Natural killer cell (primary cell): ENCODE results near the gene SCGB2B2. TPM values are rescaled to one million over a fixed set of nuclear protein-coding genes. Genes with fewer than 3 reads are reported as not detected.

Experiments used
- ATAC-seq, 3 donors: fragments of 150-1000 bp in 2 of 3; fragments of 200-7000 bp in 1 of 3; cut with Tn5 transposase; 1 replicate in 1 of 3; 2 replicates in 2 of 3; pipeline ENCODE4 v1.10.0; 2021; ENCODE audit warnings: mild to moderate bottlenecking in 2 of 3, moderate library complexity in 2 of 3
- DNase-seq, 2 donors: peaks; one replicate each; pipeline versions ENCODE4 v3.0.0 to v3.0.0-alpha.2; 2013 to 2021; ENCODE audit warnings: mixed read lengths in 1 of 2
- H3K27ac ChIP-seq: one replicate; pipeline ENCODE4 v1.5.1; 2013; ENCODE audit warnings: mild to moderate bottlenecking, low read length
- H3K27me3 ChIP-seq: one replicate; pipeline ENCODE4 v1.6.1; 2013; ENCODE audit warnings: low read length; ENCODE audit not compliant: control insufficient read depth, insufficient read depth
- H3K36me3 ChIP-seq: one replicate; pipeline ENCODE4 v1.6.1; 2013; ENCODE audit warnings: low read length; ENCODE audit not compliant: control insufficient read depth, insufficient read depth
- H3K4me1 ChIP-seq: one replicate; pipeline ENCODE4 v1.6.1; 2013; ENCODE audit warnings: low read length; ENCODE audit not compliant: control insufficient read depth, insufficient read depth
- H3K4me3 ChIP-seq: one replicate; pipeline ENCODE4 v1.5.1; 2013; ENCODE audit warnings: low read length
- H3K9me3 ChIP-seq: one replicate; pipeline ENCODE4 v1.6.1; 2013; ENCODE audit warnings: low read length; ENCODE audit not compliant: control insufficient read depth, insufficient read depth
- H3K27ac Mint-ChIP-seq, 2 donors: one replicate each; pipeline ENCODE4 v1.8.0; 2022; ENCODE audit warnings: mild to moderate bottlenecking in 2 of 2, mixed read lengths in 2 of 2, moderate library complexity in 1 of 2
- H3K27me3 Mint-ChIP-seq, 2 donors: one replicate each; pipeline ENCODE4 v1.8.0; 2022; ENCODE audit warnings: low read depth in 2 of 2, mixed read lengths in 2 of 2
- H3K36me3 Mint-ChIP-seq: one replicate; pipeline ENCODE4 v1.8.0; 2022; ENCODE audit warnings: mixed read lengths
- H3K4me1 Mint-ChIP-seq, 2 donors: one replicate each; pipeline ENCODE4 v1.8.0; 2022; ENCODE audit warnings: mixed read lengths in 2 of 2
- H3K4me3 Mint-ChIP-seq: one replicate; pipeline ENCODE4 v1.8.0; 2022; ENCODE audit warnings: mild to moderate bottlenecking, moderate library complexity, mixed read lengths
- H3K9me3 Mint-ChIP-seq, 2 donors: one replicate each; pipeline ENCODE4 v1.8.0; 2022; ENCODE audit warnings: mixed read lengths in 2 of 2
- CTCF ChIP-seq: fragments of 200-600 bp; IDR thresholded peaks from one replicate; pipeline ENCODE4 v1.8.0; 2022; ENCODE audit warnings: antibody characterized with exemption
- WGBS: methylation state at CpG from one replicate; pipeline ENCODE4 v1.1.7; 2013; ENCODE audit warnings: missing lambda C conversion rate; ENCODE audit not compliant: insufficient coverage; 5-methylcytosine and 5-hydroxymethylcytosine counted together
- intact Hi-C: fragments of 100-400 bp; cut with micrococcal nuclease; formaldehyde crosslinking; loops from one replicate; pipeline ENCODE4 v1.14.2; 2022
- total RNA-seq, 4 donors: library from RNA; stranded (reverse); fragments of 120-200 nt in 1 of 4; gene quantifications; one replicate each; pipeline versions ENCODE4 v1.2.3 to v1.2.4, GENCODE V29; 2013 to 2022

The SCGB2B2 gene
- total RNA-seq, 3 donors from 2014 or later (not counting 1 experiment from before 2014, with no cell fraction given): 0.52 to 1.3 (median 1.1) TPM

GRCh38 chr19:34715357-34715756 is 38.4 kb upstream of the SCGB2B2 start:
- intact Hi-C loops: no loop called here
- Histone ChIP-seq H3K4me1 (no peaks in the 10 kb centered on the region), H3K27ac (no peak overlapping the region), H3K27me3 (peaks cover 3% of the 10 kb centered on the region), H3K4me3 (no peak overlapping the region), H3K9me3 (peaks cover 8% of the 10 kb centered on the region), H3K36me3 (no peaks in the 10 kb centered on the region)
- Mint-ChIP-seq H3K9me3 (peaks cover 0 to 5% of the 10 kb centered on the region in 2 donors), H3K36me3 (no peaks in the 10 kb centered on the region), H3K27ac (no peak overlapping the region), H3K27me3 (peaks cover 25 to 46% of the 10 kb centered on the region in 2 donors), H3K4me3 (no peak overlapping the region), H3K4me1 (peaks cover 6% of the 10 kb centered on the region in 2 donors)
- ATAC-seq (no peak), DNase-seq (no peak)
- TF ChIP-seq CTCF: no peak

GRCh38 chr19:34713262-34713637 is 36.3 kb upstream of the SCGB2B2 start:
- ATAC-seq (no peak), DNase-seq (no peak)
- Histone ChIP-seq H3K4me1 (no peaks in the 10 kb centered on the region), H3K4me3 (no peak overlapping the region), H3K27ac (no peak overlapping the region), H3K9me3 (peaks cover 8% of the 10 kb centered on the region), H3K27me3 (peaks cover 3% of the 10 kb centered on the region), H3K36me3 (no peaks in the 10 kb centered on the region)
- peaks cover 0 to 5% of the 10 kb centered on the region in 2 donors for H3K9me3 Mint-ChIP-seq
- intact Hi-C loops: no loop called here
- TF ChIP-seq CTCF: no peak
- WGBS: 92% methylated on average over 2 of the region's 2 CpGs
- no peaks in the 10 kb centered on the region for H3K36me3 Mint-ChIP-seq
- no peak overlapping the region for H3K27ac Mint-ChIP-seq
- peaks cover 6% of the 10 kb centered on the region in 2 donors for H3K4me1 Mint-ChIP-seq
- H3K4me3 Mint-ChIP-seq: no peak overlapping the region
- peaks cover 27 to 52% of the 10 kb centered on the region in 2 donors for H3K27me3 Mint-ChIP-seq

- DNase-seq: peak; percentile 28 to 91
- intact Hi-C loops: loop anchor here (1.0 kb wide), 2 partner anchors 73 to 211 kb away; no protein-coding TSS in a partner anchor
Measured at GRCh38 chr19:34712395-34713261, 35.7 kb upstream of the SCGB2B2 start.

More at GRCh38 chr19:34712395-34713261, 35.7 kb upstream of the SCGB2B2 start:
- 39% methylated on average over 11 of the region's 11 CpGs for WGBS
- Histone ChIP-seq H3K36me3 (no peaks in the 10 kb centered on the region), H3K27me3 (peaks cover 2% of the 10 kb centered on the region), H3K27ac (no peak overlapping the region), H3K9me3 (peaks cover 8% of the 10 kb centered on the region), H3K4me1 (no peaks in the 10 kb centered on the region), H3K4me3 (no peak overlapping the region)
- Mint-ChIP-seq H3K27ac (no peak overlapping the region), H3K9me3 (peaks cover 0 to 5% of the 10 kb centered on the region in 2 donors), H3K36me3 (no peaks in the 10 kb centered on the region), H3K4me1 (peaks cover 6% of the 10 kb centered on the region in 2 donors), H3K27me3 (peaks cover 21 to 46% of the 10 kb centered on the region in 2 donors), H3K4me3 (no peak overlapping the region)
- peak; percentile 69 to 80 (median 70) for ATAC-seq
- TF ChIP-seq CTCF: peak; percentile 75
